HG03064 (cell line): ENCODE data around the gene ALKBH5.

Source experiments
- ATAC-seq: cut with Tn5 transposase; IDR thresholded peaks from one replicate; pipeline ENCODE4 v1.9.1; 2021; ENCODE audit warnings: low read depth; ENCODE audit not compliant: unreplicated experiment

The ALKBH5 gene

DNA sequence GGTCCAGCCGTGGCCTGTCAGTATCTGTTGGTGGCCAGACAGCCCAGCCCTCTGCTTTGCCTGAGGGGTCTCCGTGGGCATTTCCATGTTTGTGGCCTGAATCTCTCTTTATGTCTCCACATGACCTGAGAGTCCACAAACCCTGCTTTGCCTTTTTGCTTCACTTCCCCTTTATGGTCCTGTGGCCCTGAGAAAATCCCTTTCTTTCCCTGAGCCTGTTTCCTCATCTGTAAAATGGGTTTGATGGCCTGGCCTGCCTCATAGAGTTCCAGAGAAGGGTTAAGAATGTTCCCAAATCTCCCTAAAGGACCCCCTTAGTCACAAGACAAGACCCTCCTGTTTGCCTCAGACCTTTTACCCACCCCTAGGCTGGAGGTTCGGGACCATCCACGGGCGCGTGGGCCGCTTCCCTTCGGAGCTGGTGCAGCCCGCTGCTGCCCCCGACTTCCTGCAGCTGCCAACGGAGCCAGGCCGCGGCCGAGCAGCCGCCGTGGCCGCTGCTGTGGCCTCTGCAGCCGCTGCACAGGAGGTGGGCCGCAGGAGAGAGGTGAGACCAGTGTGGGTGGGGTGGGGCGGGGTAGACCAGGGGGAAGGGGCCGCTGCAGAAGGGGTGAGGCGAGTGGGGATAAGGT lies 26.2 kb upstream of the ALKBH5 start:
- ATAC-seq, result no peak

DNA sequence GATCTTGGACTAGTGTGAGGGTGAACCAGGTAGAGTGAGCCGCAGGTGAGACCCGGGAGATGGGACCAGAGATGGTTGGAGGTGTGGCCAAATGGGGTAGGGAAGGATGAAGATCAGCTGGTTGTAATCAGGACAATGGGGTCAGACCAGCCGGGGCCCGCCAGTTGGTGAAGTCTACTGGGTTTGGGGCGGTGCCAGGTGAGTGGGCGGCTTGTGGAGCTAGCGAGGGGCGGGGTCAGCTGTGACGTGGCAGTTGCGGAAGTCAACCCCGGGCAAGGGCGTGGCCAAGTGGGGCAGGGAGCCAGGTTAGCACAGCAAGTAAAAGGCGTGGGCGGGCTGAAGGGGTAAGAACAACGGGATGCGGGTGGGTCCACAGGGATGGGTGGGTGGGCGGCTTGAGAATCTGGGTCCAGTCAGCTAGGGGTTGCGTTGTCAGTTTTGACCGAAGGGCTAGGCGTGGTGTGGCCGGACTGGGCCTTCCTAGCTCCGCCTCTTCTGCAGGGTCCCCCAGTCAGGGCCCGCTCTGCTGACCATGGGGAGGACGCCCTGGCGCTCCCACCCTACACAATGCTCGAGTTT lies 25.5 kb upstream of the ALKBH5 start:
- no peak for ATAC-seq

DNA sequence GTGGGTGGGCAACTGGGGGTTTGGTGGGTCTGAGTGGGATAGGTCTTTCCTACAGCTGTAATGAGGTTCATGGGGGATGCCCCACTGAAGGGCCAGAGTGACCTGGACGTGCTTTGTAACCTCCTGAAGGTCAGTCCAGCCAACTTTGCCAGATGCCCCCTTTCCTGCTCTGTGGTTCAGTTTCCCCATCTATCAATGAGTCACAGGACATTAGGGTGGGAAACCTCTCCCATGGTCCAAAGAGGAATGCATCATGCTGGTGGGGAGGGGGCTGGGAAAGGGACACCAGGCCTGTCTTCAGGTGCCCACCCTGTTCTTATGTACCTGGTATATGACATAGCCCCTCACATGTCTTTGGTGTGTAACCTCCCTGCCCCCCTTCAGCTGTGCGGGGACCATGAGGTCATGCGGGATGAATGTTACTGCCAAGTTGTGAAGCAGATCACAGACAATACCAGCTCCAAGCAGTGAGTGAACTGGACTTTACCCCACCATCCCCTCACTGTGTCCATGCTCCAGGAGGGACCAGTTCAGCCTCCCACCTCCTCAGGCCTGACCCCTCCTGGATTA lies 24.0 kb upstream of the ALKBH5 start:
- ATAC-seq, result no peak

DNA sequence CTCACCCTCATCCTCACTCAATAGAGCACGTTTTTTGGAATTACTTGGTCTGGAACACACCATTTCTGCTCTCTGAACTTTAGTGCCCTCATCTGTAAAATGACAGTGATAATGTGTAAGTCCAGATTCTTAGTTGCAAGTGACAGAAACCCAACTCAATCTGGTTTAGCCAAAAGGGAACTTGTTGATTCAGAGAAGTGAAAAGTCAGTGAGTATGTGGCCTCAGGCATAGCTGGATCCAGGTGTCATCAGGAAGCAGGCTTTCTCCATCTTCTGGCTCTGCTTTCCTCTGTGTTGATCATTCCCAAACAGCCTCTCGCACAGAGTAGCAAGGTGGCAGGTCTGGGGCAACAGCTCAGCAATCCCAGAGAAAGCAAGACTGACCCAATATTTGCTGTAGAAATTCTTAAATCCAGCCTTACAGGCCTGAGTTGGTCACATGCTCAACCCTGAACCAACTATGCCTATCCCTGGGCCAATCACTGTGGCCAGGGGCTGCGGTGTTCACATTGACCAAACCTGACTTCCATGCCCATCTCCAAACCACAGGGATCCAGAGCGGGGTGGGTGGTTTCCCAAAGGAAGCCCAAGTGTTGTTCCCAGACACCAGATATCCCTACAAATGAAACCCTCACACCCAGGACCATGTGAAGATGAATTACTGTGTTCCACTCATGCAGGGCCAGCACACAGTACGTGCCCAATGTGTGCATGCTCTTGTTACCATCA lies 23.3 kb upstream of the ALKBH5 start:
- ATAC-seq, result no peak

- no peak for ATAC-seq
These were observed 22.2 kb upstream of the ALKBH5 start for GRCh38 chr17:18161207-18162145.

- no peak for ATAC-seq
These were observed 20.1 kb upstream of the ALKBH5 start for GRCh38 chr17:18163547-18163946.

DNA sequence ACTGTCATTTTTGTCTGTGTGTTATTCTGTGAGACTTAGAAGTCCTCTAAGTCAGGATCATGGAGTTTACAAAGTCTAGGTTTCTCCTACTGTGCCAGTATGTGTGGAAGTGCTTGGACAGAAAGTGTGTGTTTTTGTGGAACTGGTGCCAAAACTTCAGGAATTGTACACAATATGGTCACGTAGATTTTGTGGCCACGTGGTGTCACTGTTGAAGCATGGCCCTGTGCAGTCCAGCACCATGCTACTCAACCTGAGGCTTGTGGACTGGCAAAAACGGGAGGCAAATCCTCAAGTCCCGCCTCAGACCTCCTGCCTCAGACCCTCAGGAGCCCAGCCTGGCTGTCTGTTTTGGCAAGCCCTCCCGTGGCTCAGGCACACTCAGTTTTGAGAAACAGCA lies 16.7 kb upstream of the ALKBH5 start:
- no peak for ATAC-seq

GRCh38 chr17:18167421-18167820 lies 16.2 kb upstream of the ALKBH5 start:
- no peak for ATAC-seq

DNA sequence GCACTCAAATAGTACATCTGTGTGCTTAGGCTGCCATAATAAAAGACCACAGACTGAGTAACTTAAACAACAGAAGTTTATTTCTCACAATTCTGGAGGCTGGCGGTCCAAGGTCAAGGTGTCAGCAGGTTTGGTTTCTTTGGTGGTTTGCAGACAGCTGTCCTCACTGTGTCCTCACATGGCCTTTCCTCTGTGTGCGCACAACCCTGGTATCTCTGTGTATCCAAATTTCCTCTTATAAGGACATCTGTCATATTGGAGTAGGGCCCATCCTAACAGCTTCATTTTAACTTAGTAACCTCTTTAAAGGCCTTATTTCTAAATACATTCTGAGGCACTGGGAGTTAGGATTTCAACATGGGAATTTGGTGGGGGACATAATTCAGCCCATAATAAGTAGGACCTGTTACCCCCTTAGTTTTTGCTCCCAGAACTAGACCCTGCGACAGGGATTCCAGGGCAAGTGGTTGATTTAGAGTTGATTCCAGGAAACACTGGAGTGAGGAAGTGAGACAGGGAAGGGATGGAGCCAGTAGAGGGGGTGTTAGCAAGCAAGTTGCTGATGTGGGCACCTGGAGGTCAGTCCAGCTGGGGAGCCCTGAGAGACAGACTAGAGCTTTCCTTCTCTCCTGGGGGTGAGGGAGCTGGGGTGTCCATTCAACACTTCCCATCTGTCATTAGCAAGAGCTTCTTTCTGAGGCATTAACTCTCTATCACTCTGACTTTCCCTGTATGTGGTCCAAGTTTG lies 10.9 kb upstream of the ALKBH5 start:
- ATAC-seq, result no peak

- no peak for ATAC-seq
These were observed 9.9 kb upstream of the ALKBH5 start for GRCh38 chr17:18173740-18174139.

- no peak for ATAC-seq
These were observed 7.5 kb upstream of the ALKBH5 start for GRCh38 chr17:18176176-18176575.

- ATAC-seq, result no peak
These were observed 6.5 kb upstream of the ALKBH5 start for GRCh38 chr17:18177133-18177532.

- no peak for ATAC-seq
These were observed 5.9 kb upstream of the ALKBH5 start for GRCh38 chr17:18177722-18178121.

GRCh38 chr17:18179196-18179595 lies 4.4 kb upstream of the ALKBH5 start:
- ATAC-seq, result no peak

DNA sequence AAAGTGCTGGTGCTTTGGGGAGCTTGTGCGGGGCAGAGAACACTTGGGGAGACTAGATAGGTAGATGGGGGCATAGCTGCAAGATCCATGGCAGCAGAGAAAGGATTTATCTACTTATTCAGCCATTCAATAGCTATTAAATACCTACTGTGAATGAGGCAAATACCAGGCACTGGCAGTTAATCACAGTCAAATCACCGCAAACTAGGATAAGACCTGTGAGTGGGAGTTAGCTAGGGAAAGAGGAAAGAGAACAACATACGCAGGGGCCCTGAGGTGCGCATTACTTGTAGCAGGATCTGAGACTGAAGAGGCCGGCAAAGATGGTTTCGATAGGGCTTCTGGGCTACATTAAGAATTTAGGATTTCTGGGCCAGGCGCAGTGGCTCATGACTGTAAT lies 3.8 kb upstream of the ALKBH5 start:
- no peak for ATAC-seq

DNA sequence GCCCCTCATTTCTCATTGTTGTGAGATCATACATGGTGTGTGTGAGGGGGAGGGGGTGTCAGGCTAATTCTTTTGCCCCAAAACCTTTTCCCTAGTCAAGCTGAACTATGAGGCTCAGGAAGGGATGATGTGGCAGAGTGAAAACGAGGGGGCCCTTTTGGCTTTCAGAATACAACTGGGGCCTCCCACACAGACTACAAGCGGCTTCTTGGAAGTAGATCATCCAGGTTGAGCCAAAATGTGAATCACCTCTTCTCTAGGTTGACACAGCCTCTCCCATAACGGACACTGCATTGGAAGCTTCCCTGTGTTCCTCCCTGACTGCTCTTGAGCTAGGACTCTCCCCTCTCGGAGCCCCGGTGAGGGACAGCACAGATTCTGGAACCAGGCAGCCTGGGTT lies 2.3 kb upstream of the ALKBH5 start:
- no peak for ATAC-seq

DNA sequence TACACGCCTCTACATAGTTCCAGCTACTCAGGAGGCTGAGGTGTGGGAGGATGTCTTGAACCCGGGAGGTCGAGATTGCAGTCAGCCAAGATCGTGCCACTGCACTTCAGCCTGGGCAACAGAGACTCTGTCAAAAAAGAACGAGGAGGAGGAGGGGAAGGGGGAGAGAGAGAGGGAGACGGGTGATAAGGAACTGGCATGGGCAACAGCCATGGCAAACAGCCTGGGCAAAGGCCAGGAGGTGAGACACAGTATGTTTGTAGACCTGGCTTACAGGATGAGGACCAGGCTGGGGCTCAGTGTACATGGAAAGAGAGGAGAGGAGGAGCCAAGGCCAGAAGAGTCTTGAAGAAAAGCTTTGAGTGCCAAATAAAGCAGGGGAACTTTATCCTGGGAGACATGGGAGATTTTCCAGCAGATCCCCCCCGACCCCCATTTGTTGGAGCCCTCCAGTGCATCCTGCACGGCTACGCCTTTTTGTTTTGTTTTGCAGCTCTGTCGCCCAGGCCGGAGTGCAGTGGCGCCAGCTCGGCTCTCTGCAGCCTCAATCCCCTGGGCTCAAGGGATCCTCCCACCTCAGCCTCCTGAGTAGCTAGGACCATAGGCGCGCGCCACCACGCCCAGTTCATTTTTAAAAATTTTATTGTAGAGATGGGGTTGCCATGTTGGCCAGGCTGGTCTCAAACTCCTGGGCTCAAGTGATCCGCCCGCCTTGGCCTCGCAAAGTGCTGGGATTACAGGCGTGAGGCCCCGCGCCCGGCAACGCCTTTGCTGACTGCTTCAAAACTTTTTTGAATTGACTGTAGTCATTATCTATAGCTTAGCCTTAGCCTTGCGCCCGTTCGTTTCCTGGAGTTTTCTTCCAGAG lies 1.3 kb upstream of the ALKBH5 start:
- no peak for ATAC-seq

GRCh38 chr17:18182978-18183333 lies 672 bp upstream of the ALKBH5 start:
- peak; percentile 44 for ATAC-seq
